ENCODE data around the gene SECTM1.
"Not testable (repeated sequence)": the region's sequence is repeated elsewhere in the genome, so short reads cannot be mapped to it uniquely, and the experiment has no call there.

The SECTM1 gene

GRCh38 chr17:82365606-82366295 lies 32.2 kb upstream of the SECTM1 start:
- H3K9ac ChIP-seq (ENCODE audit: low read depth, low read length), result no peak overlapping the region
- H3K4me2 ChIP-seq (ENCODE audit: low read length), result no peak overlapping the region
- H3K27me3 ChIP-seq (ENCODE audit: control insufficient read depth, insufficient read depth, low read length), result peaks cover 39% of the 10 kb centered on the region
- no peaks in the 10 kb centered on the region for H3K36me3 ChIP-seq (ENCODE audit: insufficient read depth, low read length)
- H3K9me3 ChIP-seq (replicated peaks; ENCODE audit: low read length), result no peaks in the 10 kb centered on the region
- H3K4me3 ChIP-seq (ENCODE audit: low read length), result no peak overlapping the region
- H3K4me1 ChIP-seq (ENCODE audit: control insufficient read depth, insufficient read depth, low read length), result peaks cover 5% of the 10 kb centered on the region

- no peaks in the 10 kb centered on the region for H3K9me3 ChIP-seq (replicated peaks; ENCODE audit: low read length)
- H3K4me3 ChIP-seq (ENCODE audit: low read length), result no peak overlapping the region
- no peak overlapping the region for H3K4me2 ChIP-seq (ENCODE audit: low read length)
- no peaks in the 10 kb centered on the region for H3K4me1 ChIP-seq (ENCODE audit: control insufficient read depth, insufficient read depth, low read length)
- H3K36me3 ChIP-seq (ENCODE audit: insufficient read depth, low read length), result no peaks in the 10 kb centered on the region
- H3K27me3 ChIP-seq (ENCODE audit: control insufficient read depth, insufficient read depth, low read length), result peaks cover 28% of the 10 kb centered on the region
- no peak overlapping the region for H3K9ac ChIP-seq (ENCODE audit: low read depth, low read length)
Measured at GRCh38 chr17:82361885-82362633, 28.5 kb upstream of the SECTM1 start.

- H3K36me3 ChIP-seq (ENCODE audit: insufficient read depth, low read length); H3K4me2 ChIP-seq (ENCODE audit: low read length); H3K9ac ChIP-seq (ENCODE audit: low read depth, low read length); H3K4me1 ChIP-seq (ENCODE audit: control insufficient read depth, insufficient read depth, low read length); H3K4me3 ChIP-seq (ENCODE audit: low read length); H3K9me3 ChIP-seq (replicated peaks; ENCODE audit: low read length): not testable (repeated sequence)
- H3K27me3 ChIP-seq (ENCODE audit: control insufficient read depth, insufficient read depth, low read length), result peaks cover 26% of the 10 kb centered on the region
Measured at GRCh38 chr17:82359451-82360074, 26.0 kb upstream of the SECTM1 start.

GRCh38 chr17:82358465-82359350 lies 25.1 kb upstream of the SECTM1 start, which contains the start of gene TEX19:
TSS of gene TEX19 (plus strand) at chr17:82359247. CDS start at chr17:82362151, 2,904 bp downstream.
- Histone ChIP-seq H3K4me2 (ENCODE audit: low read length) (no peak within 1 kb of the TSS), H3K9ac (ENCODE audit: low read depth, low read length) (no peak within 1 kb of the TSS), H3K4me3 (ENCODE audit: low read length) (no peak within 1 kb of the TSS), H3K27me3 (ENCODE audit: control insufficient read depth, insufficient read depth, low read length) (peaks cover 26% of the 10 kb centered on the region), H3K9me3 (replicated peaks; ENCODE audit: low read length) (no peaks in the 10 kb centered on the region), H3K4me1 (ENCODE audit: control insufficient read depth, insufficient read depth, low read length) (peaks cover 5% of the 10 kb centered on the region), H3K36me3 (ENCODE audit: insufficient read depth, low read length) (no peaks in the 10 kb centered on the region)

- Histone ChIP-seq H3K9me3 (replicated peaks; ENCODE audit: low read length) (no peaks in the 10 kb centered on the region), H3K36me3 (ENCODE audit: insufficient read depth, low read length) (no peaks in the 10 kb centered on the region), H3K4me3 (ENCODE audit: low read length) (no peak overlapping the region), H3K4me1 (ENCODE audit: control insufficient read depth, insufficient read depth, low read length) (peaks cover 5% of the 10 kb centered on the region), H3K9ac (ENCODE audit: low read depth, low read length) (no peak overlapping the region), H3K4me2 (ENCODE audit: low read length) (no peak overlapping the region), H3K27me3 (ENCODE audit: control insufficient read depth, insufficient read depth, low read length) (peaks cover 26% of the 10 kb centered on the region)
Measured at GRCh38 chr17:82357394-82357793, 23.8 kb upstream of the SECTM1 start.

- peaks cover 5% of the 10 kb centered on the region for H3K4me1 ChIP-seq (ENCODE audit: control insufficient read depth, insufficient read depth, low read length)
- no peak overlapping the region for H3K4me2 ChIP-seq (ENCODE audit: low read length)
- no peaks in the 10 kb centered on the region for H3K36me3 ChIP-seq (ENCODE audit: insufficient read depth, low read length)
- H3K27me3 ChIP-seq (ENCODE audit: control insufficient read depth, insufficient read depth, low read length), result peaks cover 26% of the 10 kb centered on the region
- no peaks in the 10 kb centered on the region for H3K9me3 ChIP-seq (replicated peaks; ENCODE audit: low read length)
- no peak overlapping the region for H3K4me3 ChIP-seq (ENCODE audit: low read length)
- H3K9ac ChIP-seq (ENCODE audit: low read depth, low read length), result no peak overlapping the region
Measured at GRCh38 chr17:82356845-82357355, 23.3 kb upstream of the SECTM1 start.

- peaks cover 26% of the 10 kb centered on the region for H3K27me3 ChIP-seq (ENCODE audit: control insufficient read depth, insufficient read depth, low read length)
- no peak overlapping the region for H3K4me3 ChIP-seq (ENCODE audit: low read length)
- H3K9me3 ChIP-seq (replicated peaks; ENCODE audit: low read length), result no peaks in the 10 kb centered on the region
- no peak overlapping the region for H3K4me2 ChIP-seq (ENCODE audit: low read length)
- H3K9ac ChIP-seq (ENCODE audit: low read depth, low read length), result no peak overlapping the region
- peaks cover 5% of the 10 kb centered on the region for H3K4me1 ChIP-seq (ENCODE audit: control insufficient read depth, insufficient read depth, low read length)
- no peaks in the 10 kb centered on the region for H3K36me3 ChIP-seq (ENCODE audit: insufficient read depth, low read length)
Measured at GRCh38 chr17:82355770-82356427, 22.3 kb upstream of the SECTM1 start.

GRCh38 chr17:82354804-82355308 lies 21.3 kb upstream of the SECTM1 start:
- H3K4me2 ChIP-seq (ENCODE audit: low read length), result no peak overlapping the region
- H3K9ac ChIP-seq (ENCODE audit: low read depth, low read length), result no peak overlapping the region
- no peaks in the 10 kb centered on the region for H3K9me3 ChIP-seq (replicated peaks; ENCODE audit: low read length)
- no peak overlapping the region for H3K4me3 ChIP-seq (ENCODE audit: low read length)
- peaks cover 23% of the 10 kb centered on the region for H3K27me3 ChIP-seq (ENCODE audit: control insufficient read depth, insufficient read depth, low read length)
- peaks cover 5% of the 10 kb centered on the region for H3K4me1 ChIP-seq (ENCODE audit: control insufficient read depth, insufficient read depth, low read length)
- H3K36me3 ChIP-seq (ENCODE audit: insufficient read depth, low read length), result no peaks in the 10 kb centered on the region

- H3K27me3 ChIP-seq (ENCODE audit: control insufficient read depth, insufficient read depth, low read length), result peaks cover 20% of the 10 kb centered on the region
- H3K9ac ChIP-seq (ENCODE audit: low read depth, low read length), result no peak overlapping the region
- H3K4me1 ChIP-seq (ENCODE audit: control insufficient read depth, insufficient read depth, low read length), result peaks cover 5% of the 10 kb centered on the region
- H3K4me3 ChIP-seq (ENCODE audit: low read length), result no peak overlapping the region
- H3K4me2 ChIP-seq (ENCODE audit: low read length), result no peak overlapping the region
- H3K9me3 ChIP-seq (replicated peaks; ENCODE audit: low read length), result no peaks in the 10 kb centered on the region
- no peaks in the 10 kb centered on the region for H3K36me3 ChIP-seq (ENCODE audit: insufficient read depth, low read length)
Measured at GRCh38 chr17:82353484-82353883, 19.9 kb upstream of the SECTM1 start.

- no peak overlapping the region for H3K4me2 ChIP-seq (ENCODE audit: low read length)
- peaks cover 3% of the 10 kb centered on the region for H3K4me1 ChIP-seq (ENCODE audit: control insufficient read depth, insufficient read depth, low read length)
- no peaks in the 10 kb centered on the region for H3K9me3 ChIP-seq (replicated peaks; ENCODE audit: low read length)
- H3K9ac ChIP-seq (ENCODE audit: low read depth, low read length), result no peak overlapping the region
- no peaks in the 10 kb centered on the region for H3K36me3 ChIP-seq (ENCODE audit: insufficient read depth, low read length)
- H3K27me3 ChIP-seq (ENCODE audit: control insufficient read depth, insufficient read depth, low read length), result peaks cover 14% of the 10 kb centered on the region
- no peak overlapping the region for H3K4me3 ChIP-seq (ENCODE audit: low read length)
Measured at GRCh38 chr17:82351713-82352488, 18.3 kb upstream of the SECTM1 start.

Measured in skeletal muscle satellite cell (primary cell).